Mammary epithelial cell (primary cell): Measurements from ENCODE around the gene ANKMY2.

Experiments
- CTCF ChIP-seq, 2 donors: IDR thresholded peaks in 1 of 2; conservative IDR thresholded peaks in 1 of 2; 2 replicates each; pipeline ENCODE4 v1.5.1; 2011 to 2012; ENCODE audit warnings: inconsistent platforms in 2 of 2, low read length in 2 of 2, mild to moderate bottlenecking in 2 of 2, control low read depth in 1 of 2, low read depth in 1 of 2; ENCODE audit not compliant: insufficient read depth in 1 of 2; ENCODE audit errors: extremely low read depth in 1 of 2
- EZH2 ChIP-seq: IDR thresholded peaks from 2 replicates; pipeline ENCODE4 v1.6.1; 2012; ENCODE audit warnings: low read length, inconsistent platforms, borderline replicate concordance

- no peak for TF ChIP-seq CTCF (conservative IDR thresholded peaks at IDR 0.05 in 1 of 2, IDR thresholded peaks at IDR 0.05 in 1 of 2; ENCODE audit: extremely low read depth in 1 of 2, insufficient read depth in 1 of 2, low read depth in 1 of 2, low read length in 2 of 2)
- TF ChIP-seq EZH2: no peak
Observed at GRCh38 chr7:16646472-16647072, 1.0 kb upstream of the ANKMY2 start.
